B cell (primary cell): ENCODE results near the gene SFSWAP.

Experiments
- EZH2 ChIP-seq: IDR thresholded peaks from 2 replicates; pipeline ENCODE4 v1.6.1; 2012; ENCODE audit warnings: borderline replicate concordance, low read depth, mild to moderate bottlenecking, moderate library complexity, low read length; ENCODE audit not compliant: insufficient read depth, poor library complexity, severe bottlenecking
- TF ChIP-seq, protein P1 (sequence below): fragments of 200-600 bp; IDR thresholded peaks from one replicate; pipeline ENCODE4 v1.8.0; 2022; ENCODE audit warnings: antibody characterized with exemption, mild to moderate bottlenecking

DNA sequence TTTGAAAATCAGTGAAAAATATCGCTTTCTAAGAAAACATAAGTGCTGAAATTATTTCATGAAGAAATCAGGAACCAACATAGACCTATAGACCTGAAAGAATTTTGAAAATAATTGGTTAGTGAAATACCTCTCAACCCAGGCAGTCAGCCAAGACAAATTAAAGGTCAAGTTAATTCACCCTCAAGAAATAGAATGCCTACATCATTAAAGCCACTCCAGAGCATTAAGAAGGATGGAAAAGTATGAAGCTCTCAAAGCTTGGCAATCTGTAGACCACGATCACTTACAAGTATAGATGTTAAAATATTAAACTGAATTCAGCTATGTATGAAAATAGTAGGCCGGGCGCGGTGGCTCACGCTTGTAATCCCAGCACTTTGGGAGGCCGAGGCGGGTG, 48.3 kb downstream of the SFSWAP start:
- TF ChIP-seq, protein P1, sequence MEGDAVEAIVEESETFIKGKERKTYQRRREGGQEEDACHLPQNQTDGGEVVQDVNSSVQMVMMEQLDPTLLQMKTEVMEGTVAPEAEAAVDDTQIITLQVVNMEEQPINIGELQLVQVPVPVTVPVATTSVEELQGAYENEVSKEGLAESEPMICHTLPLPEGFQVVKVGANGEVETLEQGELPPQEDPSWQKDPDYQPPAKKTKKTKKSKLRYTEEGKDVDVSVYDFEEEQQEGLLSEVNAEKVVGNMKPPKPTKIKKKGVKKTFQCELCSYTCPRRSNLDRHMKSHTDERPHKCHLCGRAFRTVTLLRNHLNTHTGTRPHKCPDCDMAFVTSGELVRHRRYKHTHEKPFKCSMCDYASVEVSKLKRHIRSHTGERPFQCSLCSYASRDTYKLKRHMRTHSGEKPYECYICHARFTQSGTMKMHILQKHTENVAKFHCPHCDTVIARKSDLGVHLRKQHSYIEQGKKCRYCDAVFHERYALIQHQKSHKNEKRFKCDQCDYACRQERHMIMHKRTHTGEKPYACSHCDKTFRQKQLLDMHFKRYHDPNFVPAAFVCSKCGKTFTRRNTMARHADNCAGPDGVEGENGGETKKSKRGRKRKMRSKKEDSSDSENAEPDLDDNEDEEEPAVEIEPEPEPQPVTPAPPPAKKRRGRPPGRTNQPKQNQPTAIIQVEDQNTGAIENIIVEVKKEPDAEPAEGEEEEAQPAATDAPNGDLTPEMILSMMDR, result no peak
- TF ChIP-seq EZH2, result no peak
